WTC11 (cell line): ENCODE results near the gene SLC12A9. TPM values are rescaled to one million over a fixed set of nuclear protein-coding genes. Genes with fewer than 3 reads are reported as not detected.

Source experiments
- ATAC-seq: fragments of 200-7000 bp; cut with Tn5 transposase; 2 replicates; pipeline ENCODE4 v1.10.0; 2021; ENCODE audit warnings: mild to moderate bottlenecking, moderate library complexity
- CTCF ChIA-PET: fragments of 300-600 bp; sonication (Branson Sonifier 250); formaldehyde crosslinking; loops from one replicate; lab custom pipeline; 2021; ENCODE audit warnings: antibody characterized with exemption; lab: Charles Lee
- POLR2A ChIA-PET: fragments of 350-600 bp; sonication (Branson Sonifier 250); formaldehyde crosslinking; loops from one replicate; lab custom pipeline; 2021; ENCODE audit warnings: antibody characterized with exemption; lab: Charles Lee
- DNase-seq: peaks from one replicate; pipeline ENCODE4 v3.0.0; 2021; ENCODE audit warnings: low spot score
- H3K27ac Mint-ChIP-seq: 2 replicates; pipeline ENCODE4 v1.8.0; 2021; ENCODE audit warnings: mixed read lengths
- H3K27me3 Mint-ChIP-seq: 2 replicates; pipeline ENCODE4 v1.8.0; 2021; ENCODE audit warnings: low read depth, mild to moderate bottlenecking, moderate library complexity, mixed read lengths
- H3K36me3 Mint-ChIP-seq: 2 replicates; pipeline ENCODE4 v1.8.0; 2021; ENCODE audit warnings: mixed read lengths
- H3K4me1 Mint-ChIP-seq: 2 replicates; pipeline ENCODE4 v1.8.0; 2022; ENCODE audit warnings: mixed read lengths
- H3K4me3 Mint-ChIP-seq: 2 replicates; pipeline ENCODE4 v1.8.0; 2021; ENCODE audit warnings: mild to moderate bottlenecking, moderate library complexity, mixed read lengths
- H3K9me3 Mint-ChIP-seq: 2 replicates; pipeline ENCODE4 v1.8.0; 2021; ENCODE audit warnings: mixed read lengths
- ATF1 ChIP-seq: sonication (generic); formaldehyde crosslinking; IDR thresholded peaks from 2 replicates; pipeline ENCODE4 v1.8.1; 2023; ENCODE audit warnings: mild to moderate bottlenecking, moderate library complexity, missing genetic modification reagents
- NR2C2 ChIP-seq: sonication (generic); formaldehyde crosslinking; IDR thresholded peaks from 2 replicates; pipeline ENCODE4 v1.8.0; 2022; ENCODE audit warnings: mild to moderate bottlenecking, missing genetic modification reagents
- RORB ChIP-seq: fragments of 250-450 bp; sonication (Bioruptor Pico); IDR thresholded peaks from 2 replicates; pipeline ENCODE4 v1.9.0; 2021; ENCODE audit warnings: mild to moderate bottlenecking
- SOX15 ChIP-seq: fragments of 250-450 bp; sonication (Bioruptor Pico); IDR thresholded peaks from 2 replicates; pipeline ENCODE4 v1.9.0; 2021; ENCODE audit warnings: mild to moderate bottlenecking
- SP1 ChIP-seq: sonication (generic); formaldehyde crosslinking; conservative IDR thresholded peaks from 2 replicates; pipeline ENCODE4 v1.8.1; 2022; ENCODE audit warnings: missing genetic modification reagents
- TCF7 ChIP-seq: sonication (generic); formaldehyde crosslinking; IDR thresholded peaks from 2 replicates; pipeline ENCODE4 v1.8.0; 2022; ENCODE audit warnings: mild to moderate bottlenecking, low read depth, missing genetic modification reagents, moderate library complexity
- ZBTB21 ChIP-seq: sonication (generic); formaldehyde crosslinking; IDR thresholded peaks from 2 replicates; pipeline ENCODE4 v1.8.1; 2023; ENCODE audit warnings: mild to moderate bottlenecking, missing genetic modification reagents, borderline replicate concordance
- total RNA-seq: library from RNA; stranded (reverse); gene quantifications from 3 replicates; pipeline ENCODE4 v1.2.3, GENCODE V29; 2021
- TF ChIP-seq, protein P1 (sequence below): sonication (generic); formaldehyde crosslinking; IDR thresholded peaks from 2 replicates; pipeline ENCODE4 v1.8.0; 2022; ENCODE audit warnings: missing genetic modification reagents
- TF ChIP-seq, protein P2 (sequence below): fragments of 250-450 bp; sonication (Bioruptor Pico); IDR thresholded peaks from 2 replicates; pipeline ENCODE4 v1.9.0; 2021; ENCODE audit warnings: mild to moderate bottlenecking
- TF ChIP-seq, protein P3 (sequence below): sonication (generic); formaldehyde crosslinking; IDR thresholded peaks from 2 replicates; pipeline ENCODE4 v1.8.1; 2023; ENCODE audit warnings: mild to moderate bottlenecking, moderate library complexity, missing genetic modification reagents

Gene SLC12A9
- total RNA-seq, 1 experiment from 2014 or later: 39.3 TPM

DNA sequence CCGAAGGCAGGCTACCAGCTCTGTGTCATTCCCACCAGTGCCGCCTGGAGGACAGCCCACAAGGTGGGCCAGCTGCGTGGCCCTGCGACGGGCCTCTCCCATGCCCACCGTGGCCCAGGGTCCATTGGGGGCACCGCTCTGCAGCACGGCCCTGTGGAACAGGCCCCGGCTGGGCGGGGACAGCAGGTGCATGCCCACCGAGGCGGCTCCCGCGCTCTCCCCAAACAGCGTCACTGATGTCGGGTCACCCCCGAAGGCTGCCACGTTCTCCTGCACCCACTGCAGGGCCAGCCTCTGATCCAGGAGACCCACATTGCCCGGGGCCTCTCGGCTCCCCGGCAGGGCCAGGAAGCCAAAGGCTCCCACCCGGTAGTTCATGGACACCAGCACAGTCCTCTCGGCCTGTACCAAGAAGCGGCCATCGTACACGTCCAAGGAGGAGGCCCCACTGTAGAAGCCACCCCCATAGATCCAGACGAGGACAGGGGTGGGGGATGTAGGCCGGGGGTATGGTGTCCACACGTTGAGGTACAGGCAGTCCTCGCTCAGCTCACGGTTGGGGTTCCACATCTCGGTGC, 40.9 kb downstream of the SLC12A9 start (continued):
- TF ChIP-seq ZBTB21 (CRISPR knock-in tag): no peak
- TF ChIP-seq, protein P1, sequence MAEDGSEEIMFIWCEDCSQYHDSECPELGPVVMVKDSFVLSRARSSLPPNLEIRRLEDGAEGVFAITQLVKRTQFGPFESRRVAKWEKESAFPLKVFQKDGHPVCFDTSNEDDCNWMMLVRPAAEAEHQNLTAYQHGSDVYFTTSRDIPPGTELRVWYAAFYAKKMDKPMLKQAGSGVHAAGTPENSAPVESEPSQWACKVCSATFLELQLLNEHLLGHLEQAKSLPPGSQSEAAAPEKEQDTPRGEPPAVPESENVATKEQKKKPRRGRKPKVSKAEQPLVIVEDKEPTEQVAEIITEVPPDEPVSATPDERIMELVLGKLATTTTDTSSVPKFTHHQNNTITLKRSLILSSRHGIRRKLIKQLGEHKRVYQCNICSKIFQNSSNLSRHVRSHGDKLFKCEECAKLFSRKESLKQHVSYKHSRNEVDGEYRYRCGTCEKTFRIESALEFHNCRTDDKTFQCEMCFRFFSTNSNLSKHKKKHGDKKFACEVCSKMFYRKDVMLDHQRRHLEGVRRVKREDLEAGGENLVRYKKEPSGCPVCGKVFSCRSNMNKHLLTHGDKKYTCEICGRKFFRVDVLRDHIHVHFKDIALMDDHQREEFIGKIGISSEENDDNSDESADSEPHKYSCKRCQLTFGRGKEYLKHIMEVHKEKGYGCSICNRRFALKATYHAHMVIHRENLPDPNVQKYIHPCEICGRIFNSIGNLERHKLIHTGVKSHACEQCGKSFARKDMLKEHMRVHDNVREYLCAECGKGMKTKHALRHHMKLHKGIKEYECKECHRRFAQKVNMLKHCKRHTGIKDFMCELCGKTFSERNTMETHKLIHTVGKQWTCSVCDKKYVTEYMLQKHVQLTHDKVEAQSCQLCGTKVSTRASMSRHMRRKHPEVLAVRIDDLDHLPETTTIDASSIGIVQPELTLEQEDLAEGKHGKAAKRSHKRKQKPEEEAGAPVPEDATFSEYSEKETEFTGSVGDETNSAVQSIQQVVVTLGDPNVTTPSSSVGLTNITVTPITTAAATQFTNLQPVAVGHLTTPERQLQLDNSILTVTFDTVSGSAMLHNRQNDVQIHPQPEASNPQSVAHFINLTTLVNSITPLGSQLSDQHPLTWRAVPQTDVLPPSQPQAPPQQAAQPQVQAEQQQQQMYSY (CRISPR knock-in tag): no peak
- no peak for TF ChIP-seq SP1
- no peak for TF ChIP-seq NR2C2
- TF ChIP-seq RORB: no peak
- no peak for TF ChIP-seq SOX15 (CRISPR knock-in tag)

DNA sequence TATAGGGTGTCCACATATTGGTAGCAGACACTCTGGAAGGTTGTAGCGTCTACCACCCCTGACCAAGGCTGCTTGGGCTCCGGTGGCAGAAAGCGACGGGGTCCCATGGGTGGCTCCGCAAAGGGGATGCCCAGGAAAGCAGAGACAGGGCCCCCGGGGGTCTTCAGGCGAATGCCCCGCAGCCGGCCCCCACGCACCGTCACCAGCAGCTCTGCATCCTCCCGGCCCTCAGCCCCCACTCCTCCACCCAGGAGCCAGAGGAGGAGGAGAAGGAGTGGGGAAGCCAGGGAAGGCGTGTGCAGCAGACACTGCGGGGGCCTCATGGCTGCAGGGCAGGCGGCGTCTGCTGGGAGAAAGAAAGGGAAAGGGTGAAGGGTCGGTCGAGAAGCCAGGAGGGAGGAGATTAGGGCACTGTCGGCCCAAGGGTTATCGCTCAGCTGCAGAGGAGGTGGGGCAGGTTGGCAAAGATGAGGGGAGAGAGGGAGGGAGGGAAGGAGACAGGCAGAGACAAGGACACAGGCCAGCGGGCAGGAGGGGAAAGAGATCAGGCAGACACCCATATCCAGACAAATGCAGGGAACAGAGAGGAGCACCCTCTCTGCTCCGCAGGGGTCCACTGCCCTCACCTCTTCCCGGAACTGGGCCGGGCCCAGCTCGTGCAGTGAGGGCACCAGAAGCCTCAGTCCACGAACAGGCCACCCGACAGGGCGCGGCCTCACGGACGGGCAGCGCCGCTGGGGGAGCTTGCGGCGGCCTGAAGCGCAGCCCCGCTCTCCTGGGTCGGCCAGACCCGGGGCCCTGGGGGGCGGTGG, 41.6 kb downstream of the SLC12A9 start:
- DNase-seq (no peak), ATAC-seq (no peak)
- TF ChIP-seq, protein P2, sequence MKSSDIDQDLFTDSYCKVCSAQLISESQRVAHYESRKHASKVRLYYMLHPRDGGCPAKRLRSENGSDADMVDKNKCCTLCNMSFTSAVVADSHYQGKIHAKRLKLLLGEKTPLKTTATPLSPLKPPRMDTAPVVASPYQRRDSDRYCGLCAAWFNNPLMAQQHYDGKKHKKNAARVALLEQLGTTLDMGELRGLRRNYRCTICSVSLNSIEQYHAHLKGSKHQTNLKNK (CRISPR knock-in tag): no peak
- TF ChIP-seq, protein P3, sequence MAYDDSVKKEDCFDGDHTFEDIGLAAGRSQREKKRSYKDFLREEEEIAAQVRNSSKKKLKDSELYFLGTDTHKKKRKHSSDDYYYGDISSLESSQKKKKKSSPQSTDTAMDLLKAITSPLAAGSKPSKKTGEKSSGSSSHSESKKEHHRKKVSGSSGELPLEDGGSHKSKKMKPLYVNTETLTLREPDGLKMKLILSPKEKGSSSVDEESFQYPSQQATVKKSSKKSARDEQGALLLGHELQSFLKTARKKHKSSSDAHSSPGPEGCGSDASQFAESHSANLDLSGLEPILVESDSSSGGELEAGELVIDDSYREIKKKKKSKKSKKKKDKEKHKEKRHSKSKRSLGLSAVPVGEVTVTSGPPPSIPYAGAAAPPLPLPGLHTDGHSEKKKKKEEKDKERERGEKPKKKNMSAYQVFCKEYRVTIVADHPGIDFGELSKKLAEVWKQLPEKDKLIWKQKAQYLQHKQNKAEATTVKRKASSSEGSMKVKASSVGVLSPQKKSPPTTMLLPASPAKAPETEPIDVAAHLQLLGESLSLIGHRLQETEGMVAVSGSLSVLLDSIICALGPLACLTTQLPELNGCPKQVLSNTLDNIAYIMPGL: 0 out of 2 replicates have a peak, but pooled peaks have one; percentile 7
- TF ChIP-seq ATF1 (CRISPR knock-in tag) (no peak), SP1 (no peak), TCF7 (CRISPR knock-in tag) (no peak)
- TF ChIP-seq, protein P1 (CRISPR knock-in tag): no peak
- Mint-ChIP-seq H3K27me3 (peaks cover 31% of the 10 kb centered on the region), H3K4me3 (peak overlapping the region; percentile 58), H3K4me1 (peaks cover 32% of the 10 kb centered on the region), H3K36me3 (no peaks in the 10 kb centered on the region), H3K9me3 (no peaks in the 10 kb centered on the region), H3K27ac (no peak overlapping the region)
- POLR2A ChIA-PET: interaction anchor here (1.4 kb wide), 1 partner anchor 72 kb away, joined by 4 read pairs; no protein-coding TSS in a partner anchor
- CTCF ChIA-PET: interaction anchor here (0.5 to 3.2 kb wide), 26 partner anchors 19 to 350 kb away, joined by 3 to 30 read pairs (median 5); partner anchors contain the start of genes MUC3A, PLOD3, POP7 and SRRT
